Nephron (organoid): Measurements from ENCODE around the gene PPT2.
A peak's percentile ranks its signal among the peaks of the same experiment; 100 is the strongest.

Source experiments
- H3K27ac Mint-ChIP-seq, 3 experiments: 2 replicates each; pipeline ENCODE4 v1.8.0; 2020; ENCODE audit warnings: mixed read lengths in 3 of 3, mild to moderate bottlenecking in 2 of 3, moderate library complexity in 1 of 3
- H3K27me3 Mint-ChIP-seq: 2 replicates; pipeline ENCODE4 v1.8.0; 2021; ENCODE audit warnings: low read depth, mild to moderate bottlenecking, moderate library complexity, mixed read lengths
- H3K36me3 Mint-ChIP-seq: 2 replicates; pipeline ENCODE4 v1.8.0; 2020; ENCODE audit warnings: low read depth, mixed read lengths
- H3K4me1 Mint-ChIP-seq: 2 replicates; pipeline ENCODE4 v1.8.0; 2020; ENCODE audit warnings: mixed read lengths
- H3K4me3 Mint-ChIP-seq, 3 experiments: 2 replicates each; pipeline ENCODE4 v1.8.0; 2020; ENCODE audit warnings: mild to moderate bottlenecking in 3 of 3, mixed read lengths in 3 of 3, moderate library complexity in 2 of 3
- H3K9me3 Mint-ChIP-seq: 2 replicates; pipeline ENCODE4 v1.8.0; 2020; ENCODE audit warnings: mixed read lengths
- CTCF ChIP-seq, 3 experiments: fragments of 200-600 bp; sonication (generic); IDR thresholded peaks; one replicate each; pipeline ENCODE4 v1.5.0; 2021; ENCODE audit warnings: antibody characterized with exemption in 3 of 3; ENCODE audit not compliant: unreplicated experiment in 3 of 3

The PPT2 gene

GRCh38 chr6:32198345-32198696 is 44.4 kb downstream of the PPT2 start:
- Mint-ChIP-seq H3K4me3 (peak overlapping the region; percentile 41 to 51 (median 41)), H3K4me1 (peaks cover 38% of the 10 kb centered on the region), H3K27ac (peak overlapping the region; percentile 22 to 100 (median 99)), H3K36me3 (no peaks in the 10 kb centered on the region), H3K9me3 (no peaks in the 10 kb centered on the region), H3K27me3 (no peaks in the 10 kb centered on the region)
- no peak for TF ChIP-seq CTCF (IDR thresholded peaks at IDR 0.05; ENCODE audit: unreplicated experiment in 3 of 3)

GRCh38 chr6:32198866-32199265 is 44.9 kb downstream of the PPT2 start:
- peaks cover 36% of the 10 kb centered on the region for H3K4me1 Mint-ChIP-seq
- TF ChIP-seq CTCF (IDR thresholded peaks at IDR 0.05; ENCODE audit: unreplicated experiment in 3 of 3) = no peak
- H3K4me3 Mint-ChIP-seq = peak overlapping the region in 2 of 3 experiments; percentile 41 to 51
- no peaks in the 10 kb centered on the region for H3K36me3 Mint-ChIP-seq
- no peaks in the 10 kb centered on the region for H3K9me3 Mint-ChIP-seq
- H3K27me3 Mint-ChIP-seq = no peaks in the 10 kb centered on the region
- peak overlapping the region in 2 of 3 experiments; percentile 99 to 100 for H3K27ac Mint-ChIP-seq

DNA sequence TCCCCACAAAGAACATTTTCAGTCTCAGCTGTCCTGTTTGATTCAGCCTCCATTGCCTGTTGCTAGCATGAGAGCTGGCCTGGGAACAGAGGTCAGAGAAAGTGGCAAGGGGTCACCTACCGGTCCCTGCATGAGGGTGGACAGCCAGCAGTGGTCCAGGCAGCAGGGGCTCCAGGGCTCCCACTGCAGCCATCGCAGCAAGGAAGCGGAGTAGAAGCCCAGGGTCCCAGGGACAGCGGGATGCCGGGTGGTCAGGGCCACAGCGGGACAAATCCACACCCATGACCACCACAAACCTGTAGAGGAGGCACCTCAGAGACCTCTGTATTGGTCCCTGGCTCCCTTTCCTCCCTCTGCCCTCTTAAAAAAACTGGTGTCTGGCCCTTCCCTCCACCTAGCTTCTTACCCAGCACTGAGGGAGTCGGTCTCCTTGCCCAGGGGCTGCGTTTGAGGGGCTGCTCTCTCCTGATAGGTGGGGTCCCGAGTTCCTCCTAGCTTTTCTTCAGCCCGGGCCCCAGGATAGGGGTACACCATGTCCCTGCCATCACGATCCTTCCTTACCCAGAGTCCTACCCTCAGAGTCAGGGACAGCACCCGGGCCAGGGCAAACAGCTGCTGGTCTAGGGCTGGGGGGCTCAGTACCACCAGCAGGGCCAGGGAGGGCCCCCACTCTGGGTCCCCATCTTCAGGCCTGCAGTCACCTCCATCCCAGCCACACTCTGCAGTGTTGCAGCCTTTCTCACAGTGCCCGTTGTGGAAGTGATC is 47.0 kb downstream of the PPT2 start:
- TF ChIP-seq CTCF (IDR thresholded peaks at IDR 0.05; ENCODE audit: unreplicated experiment in 3 of 3) = no peak
- H3K36me3 Mint-ChIP-seq = no peaks in the 10 kb centered on the region

GRCh38 chr6:32202186-32202585 is 48.2 kb downstream of the PPT2 start:
- no peak overlapping the region for H3K4me3 Mint-ChIP-seq
- no peak overlapping the region for H3K27ac Mint-ChIP-seq
- no peaks in the 10 kb centered on the region for H3K36me3 Mint-ChIP-seq
- TF ChIP-seq CTCF (IDR thresholded peaks at IDR 0.05; ENCODE audit: unreplicated experiment in 3 of 3) = no peak
- peaks cover 14% of the 10 kb centered on the region for H3K27me3 Mint-ChIP-seq
- H3K4me1 Mint-ChIP-seq = peaks cover 18% of the 10 kb centered on the region
- no peaks in the 10 kb centered on the region for H3K9me3 Mint-ChIP-seq

More for the DNA sequence above, 47.0 kb downstream of the PPT2 start:
- Mint-ChIP-seq H3K9me3 (no peaks in the 10 kb centered on the region), H3K4me3 (no peak overlapping the region), H3K27me3 (peaks cover 11% of the 10 kb centered on the region), H3K4me1 (peaks cover 26% of the 10 kb centered on the region), H3K27ac (peak overlapping the region in 1 of 3 experiments; percentile 7)

GRCh38 chr6:32203426-32204267 is 49.7 kb downstream of the PPT2 start:
- no peaks in the 10 kb centered on the region for H3K9me3 Mint-ChIP-seq
- H3K4me3 Mint-ChIP-seq = no peak overlapping the region
- peaks cover 14% of the 10 kb centered on the region for H3K27me3 Mint-ChIP-seq
- no peaks in the 10 kb centered on the region for H3K36me3 Mint-ChIP-seq
- peaks cover 17% of the 10 kb centered on the region for H3K4me1 Mint-ChIP-seq
- TF ChIP-seq CTCF (IDR thresholded peaks at IDR 0.05; ENCODE audit: unreplicated experiment in 3 of 3) = no peak
- H3K27ac Mint-ChIP-seq = peak overlapping the region; percentile 45 to 52 (median 48)
